AG08395 (cell line): Measurements from ENCODE around the gene TPP1.

Experiments
- DNase-seq: peaks from one replicate; pipeline ENCODE4 v3.0.0; 2012; ENCODE audit warnings: mixed read lengths, low spot score

TPP1 gene

GRCh38 chr11:6627762-6628241, 8.6 kb upstream of the TPP1 start:
- no peak for DNase-seq

GRCh38 chr11:6626971-6627761, 7.9 kb upstream of the TPP1 start:
- DNase-seq: no peak

- no peak for DNase-seq
Observed at GRCh38 chr11:6625832-6626420, 6.7 kb upstream of the TPP1 start.

GRCh38 chr11:6625156-6625831, 6.1 kb upstream of the TPP1 start:
- DNase-seq: no peak

GRCh38 chr11:6623391-6624363, 4.5 kb upstream of the TPP1 start:
- DNase-seq: no peak

GRCh38 chr11:6622261-6623171, 3.3 kb upstream of the TPP1 start:
- DNase-seq: peak; percentile 19

GRCh38 chr11:6621711-6622211, 2.5 kb upstream of the TPP1 start:
- DNase-seq: no peak

GRCh38 chr11:6620636-6621035, 1.4 kb upstream of the TPP1 start:
- DNase-seq: no peak

GRCh38 chr11:6618117-6619003, 862 bp downstream of the TPP1 start:
- peak; percentile 76 for DNase-seq

GRCh38 chr11:6617315-6617781, 1.9 kb downstream of the TPP1 start:
- DNase-seq: no peak

GRCh38 chr11:6616596-6617250, 2.5 kb downstream of the TPP1 start:
- DNase-seq: no peak

GRCh38 chr11:6615882-6616585, 3.2 kb downstream of the TPP1 start:
- no peak for DNase-seq

GRCh38 chr11:6615046-6615445, 4.2 kb downstream of the TPP1 start:
- DNase-seq: no peak

GRCh38 chr11:6614446-6614845, 4.8 kb downstream of the TPP1 start:
- DNase-seq: no peak

- DNase-seq: no peak
Observed at GRCh38 chr11:6613496-6613895, 5.7 kb downstream of the TPP1 start.

- peak; percentile 94 for DNase-seq
Observed at GRCh38 chr11:6612213-6613041, 6.8 kb downstream of the TPP1 start, which contains the start of gene TAF10. Gene TAF10 (minus strand): TSS chr11:6612216. CDS start chr11:6612189, 27 bp downstream.

GRCh38 chr11:6611963-6612212, 7.3 kb downstream of the TPP1 start:
- no peak for DNase-seq
